Esophagus (tissue), 2 donors: ENCODE results near the gene OR6B3. TPM values are rescaled to one million over a fixed set of nuclear protein-coding genes. Genes with fewer than 3 reads are reported as not detected.

ENCODE experiments used
- H3K27ac ChIP-seq, 2 donors: one replicate each; pipeline ENCODE4 v1.5.1; 2013; ENCODE audit warnings: low read depth in 2 of 2, mild to moderate bottlenecking in 2 of 2, inconsistent platforms in 1 of 2, low read length in 1 of 2, moderate library complexity in 1 of 2
- H3K27me3 ChIP-seq, 2 donors: one replicate each; pipeline ENCODE4 v1.6.1; 2013; ENCODE audit warnings: low read length in 2 of 2, control low read depth in 1 of 2, mild to moderate bottlenecking in 1 of 2; ENCODE audit not compliant: insufficient read depth in 2 of 2, control insufficient read depth in 1 of 2
- H3K36me3 ChIP-seq, 2 donors: one replicate each; pipeline ENCODE4 v1.6.1; 2013; ENCODE audit warnings: low read length in 1 of 2; ENCODE audit not compliant: control insufficient read depth in 2 of 2, insufficient read depth in 2 of 2
- H3K4me1 ChIP-seq, 2 donors: one replicate each; pipeline ENCODE4 v1.6.1; 2013; ENCODE audit warnings: low read length in 1 of 2; ENCODE audit not compliant: control insufficient read depth in 2 of 2, insufficient read depth in 2 of 2
- H3K4me3 ChIP-seq, 2 donors: one replicate each; pipeline ENCODE4 v1.5.1; 2013; ENCODE audit warnings: low read length in 2 of 2, mild to moderate bottlenecking in 2 of 2, low read depth in 1 of 2, moderate library complexity in 1 of 2
- H3K9me3 ChIP-seq, 2 donors: one replicate each; pipeline ENCODE4 v1.6.1; 2013; ENCODE audit warnings: mild to moderate bottlenecking in 2 of 2, low read depth in 1 of 2, low read length in 1 of 2, moderate library complexity in 1 of 2; ENCODE audit not compliant: control insufficient read depth in 2 of 2, insufficient read depth in 1 of 2
- WGBS, 2 donors: extraction: QIAGEN DNeasy Blood & Tissue Kit; methylation state at CpG; one replicate each; pipeline ENCODE4 v1.1.7; 2013; 5-methylcytosine and 5-hydroxymethylcytosine counted together
- polyA plus RNA-seq, 2 donors: library from polyadenylated mRNA; stranded (reverse); fragments of 200-250 nt; gene quantifications; one replicate each; pipeline ENCODE4 v1.2.3, GENCODE V29; 2013
- donor health status: healthy with polysubstance abuse.
- donor health status: Bipolar disorder and iron deficiency.

OR6B3 gene
- polyA plus RNA-seq = not detected

- 54 to 57% methylated on average over 28 of the region's 28 CpGs for WGBS, 2 donors
- H3K4me3 ChIP-seq = no peak within 1 kb of the TSS
- no peaks in the 10 kb centered on the region for H3K36me3 ChIP-seq
- no peaks in the 10 kb centered on the region for H3K4me1 ChIP-seq
- H3K27me3 ChIP-seq = peaks cover 0 to 5% of the 10 kb centered on the region in 2 donors
- H3K27ac ChIP-seq = no peak within 1 kb of the TSS
- no peaks in the 10 kb centered on the region for H3K9me3 ChIP-seq
These were observed at the start of gene OR6B3 for GRCh38 chr2:240053173-240054155. Gene OR6B3 (minus strand): TSS chr2:240053521.

DNA sequence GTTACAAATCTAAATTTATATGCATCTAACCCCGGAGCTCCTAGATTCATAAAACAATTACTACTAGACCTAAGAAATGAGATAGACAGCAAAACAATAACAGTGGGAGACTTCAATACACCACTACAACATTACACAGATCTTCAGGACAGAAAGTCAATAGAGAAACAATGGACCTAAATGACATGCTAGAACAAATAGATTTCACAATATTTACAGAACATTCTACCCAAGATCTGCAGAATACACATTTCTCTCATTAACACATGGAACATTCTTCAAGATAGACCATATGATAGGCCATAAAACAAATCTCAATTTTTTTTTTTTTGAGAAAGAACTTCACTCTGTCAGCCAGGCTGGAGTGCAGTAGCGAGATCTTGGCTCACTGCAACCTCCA is 45.0 kb upstream of the OR6B3 start:
- Histone ChIP-seq H3K4me1 (peaks cover 0 to 1% of the 10 kb centered on the region in 2 donors), H3K36me3 (no peaks in the 10 kb centered on the region), H3K9me3 (no peaks in the 10 kb centered on the region), H3K27ac (no peak overlapping the region), H3K4me3 (no peak overlapping the region), H3K27me3 (peaks cover 3 to 9% of the 10 kb centered on the region in 2 donors)
- 61 to 67% methylated on average over 2 of the region's 2 CpGs for WGBS, 2 donors

DNA sequence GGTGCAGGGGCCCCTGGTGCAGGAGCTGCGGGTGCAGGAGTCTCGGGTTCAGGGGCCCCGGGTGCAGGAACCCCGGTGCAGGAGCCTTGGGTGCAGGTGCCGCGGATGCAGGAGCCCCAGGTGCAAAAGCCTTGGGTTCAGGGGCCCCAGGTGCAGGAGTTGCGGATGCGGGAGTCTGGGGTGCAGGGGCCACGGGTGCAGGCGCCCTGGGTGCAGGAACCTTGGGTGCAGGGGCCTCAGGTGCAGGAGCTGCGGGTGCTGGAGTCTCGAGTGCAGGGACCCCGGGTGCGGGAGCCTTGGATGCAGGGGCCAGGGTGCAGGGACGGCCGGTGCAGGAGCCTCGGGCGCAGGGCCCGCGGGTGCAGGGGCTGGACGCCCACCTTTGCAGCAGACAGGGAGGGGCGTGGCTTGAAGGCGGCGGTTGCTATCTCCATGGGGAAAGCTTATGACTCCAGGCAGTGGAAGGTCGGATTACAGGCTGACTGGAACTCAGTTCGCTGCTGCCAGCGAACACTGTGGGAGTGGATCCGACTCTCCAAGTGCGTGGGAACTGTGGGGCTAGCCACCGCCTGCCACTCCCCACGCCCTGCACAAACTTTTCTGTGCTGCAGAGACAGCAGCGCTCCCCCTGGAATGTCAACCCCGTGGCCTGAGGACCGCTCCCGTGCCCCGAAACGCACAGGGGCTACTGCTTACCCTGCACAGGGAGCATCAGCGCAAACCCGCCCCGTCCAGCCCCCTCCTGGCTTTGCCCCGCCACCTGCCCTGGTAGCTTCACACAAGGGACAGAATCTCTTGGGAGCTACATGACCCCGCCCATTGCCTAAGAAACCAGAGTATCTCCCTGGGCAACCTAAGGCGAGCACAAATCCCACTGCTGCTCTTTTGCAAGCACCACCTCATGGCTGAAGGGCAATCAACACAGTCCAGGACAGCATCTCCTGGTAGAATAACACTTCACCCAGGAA is 42.5 kb upstream of the OR6B3 start:
- H3K4me3 ChIP-seq = no peak overlapping the region
- H3K27ac ChIP-seq = no peak overlapping the region
- 5 to 8% methylated on average over 43 of the region's 43 CpGs for WGBS, 2 donors
- H3K9me3 ChIP-seq = no peaks in the 10 kb centered on the region
- H3K4me1 ChIP-seq = peaks cover 0 to 1% of the 10 kb centered on the region in 2 donors
- no peaks in the 10 kb centered on the region for H3K36me3 ChIP-seq
- peaks cover 0 to 9% of the 10 kb centered on the region in 2 donors for H3K27me3 ChIP-seq

GRCh38 chr2:240089306-240089705 is 36.0 kb upstream of the OR6B3 start:
- H3K4me1 ChIP-seq = no peaks in the 10 kb centered on the region
- 47 to 52% methylated on average over 5 of the region's 5 CpGs for WGBS, 2 donors
- H3K27me3 ChIP-seq = no peaks in the 10 kb centered on the region

GRCh38 chr2:240086563-240086962 is 33.2 kb upstream of the OR6B3 start:
- Histone ChIP-seq H3K27me3 (no peaks in the 10 kb centered on the region), H3K4me1 (no peaks in the 10 kb centered on the region), H3K4me3 (no peak overlapping the region), H3K36me3 (no peaks in the 10 kb centered on the region), H3K9me3 (peaks cover 0 to 3% of the 10 kb centered on the region in 2 donors), H3K27ac (no peak overlapping the region)

More at GRCh38 chr2:240089306-240089705, 36.0 kb upstream of the OR6B3 start:
- Histone ChIP-seq H3K27ac (no peak overlapping the region), H3K36me3 (no peaks in the 10 kb centered on the region), H3K9me3 (peaks cover 0 to 3% of the 10 kb centered on the region in 2 donors), H3K4me3 (no peak overlapping the region)

DNA sequence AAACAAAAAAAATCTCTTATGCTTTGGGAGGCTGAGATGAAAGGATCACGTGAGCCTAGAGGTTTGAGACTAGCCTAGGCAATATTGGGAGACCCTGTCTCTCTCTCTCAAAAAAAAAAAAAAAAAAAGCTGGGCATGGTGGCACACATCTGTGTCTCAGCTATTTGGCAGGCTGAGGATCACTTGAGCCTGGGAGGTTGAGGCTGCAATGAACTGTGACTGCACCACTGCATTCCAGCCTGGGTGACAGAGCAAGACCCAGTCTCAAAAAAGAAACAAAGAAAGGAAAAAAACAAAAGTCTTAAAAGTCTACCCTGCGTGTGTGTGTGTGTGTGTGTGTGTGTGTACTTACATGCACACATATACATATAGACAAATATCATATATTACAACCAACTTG is 25.3 kb upstream of the OR6B3 start:
- Histone ChIP-seq H3K36me3 (no peaks in the 10 kb centered on the region), H3K9me3 (peaks cover 2% of the 10 kb centered on the region in 2 donors), H3K27me3 (no peaks in the 10 kb centered on the region), H3K27ac (no peak overlapping the region), H3K4me1 (no peaks in the 10 kb centered on the region), H3K4me3 (no peak overlapping the region)
- WGBS, 2 donors = 47 to 56% methylated on average over 2 of the region's 2 CpGs

DNA sequence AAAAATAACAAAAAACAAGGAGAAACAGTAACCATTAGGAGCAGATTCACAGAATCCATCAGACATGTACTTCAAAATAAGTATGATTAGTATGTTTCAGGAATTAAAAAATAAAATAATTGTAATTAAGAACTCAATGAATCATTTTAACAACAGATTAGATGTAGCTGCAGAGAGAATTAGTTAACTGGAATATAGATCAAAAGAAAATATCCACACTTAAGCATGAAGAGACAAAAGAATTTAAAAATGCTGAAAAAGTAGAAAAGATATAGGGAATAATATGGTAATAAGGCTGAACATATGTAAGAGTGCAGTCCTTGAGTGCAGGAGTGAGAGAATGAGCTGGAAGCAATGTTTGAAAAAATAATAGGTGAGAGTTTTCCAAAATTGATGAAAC is 24.1 kb upstream of the OR6B3 start:
- no peaks in the 10 kb centered on the region for H3K4me1 ChIP-seq
- no peak overlapping the region for H3K4me3 ChIP-seq

DNA sequence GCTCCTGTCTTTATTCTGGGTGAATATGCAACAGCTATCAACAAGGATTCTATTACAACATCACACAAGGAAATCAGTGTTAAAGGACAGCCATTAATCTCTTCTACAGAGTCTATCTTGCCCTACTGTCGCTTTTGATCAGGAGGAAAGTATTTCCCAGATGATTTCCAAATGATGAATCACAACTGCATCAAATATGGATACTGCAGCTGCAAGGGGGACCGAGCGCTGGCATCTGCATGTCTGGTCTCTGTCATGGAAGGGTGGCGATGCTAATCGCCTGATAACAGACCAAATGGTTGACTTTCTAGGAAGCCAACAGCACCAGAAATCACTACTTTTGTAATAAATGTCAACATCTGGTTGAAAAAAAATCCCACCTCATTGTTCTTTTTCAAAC is 21.2 kb upstream of the OR6B3 start:
- H3K9me3 ChIP-seq = peaks cover 0 to 2% of the 10 kb centered on the region in 2 donors
- no peak overlapping the region for H3K27ac ChIP-seq
- H3K4me3 ChIP-seq = no peak overlapping the region
- no peaks in the 10 kb centered on the region for H3K36me3 ChIP-seq
- no peaks in the 10 kb centered on the region for H3K27me3 ChIP-seq
- WGBS, 2 donors = 55 to 82% methylated on average over 5 of the region's 5 CpGs
- H3K4me1 ChIP-seq = no peaks in the 10 kb centered on the region

More for the DNA sequence above, 24.1 kb upstream of the OR6B3 start:
- Histone ChIP-seq H3K27ac (no peak overlapping the region), H3K27me3 (no peaks in the 10 kb centered on the region), H3K9me3 (peaks cover 2% of the 10 kb centered on the region in 2 donors), H3K36me3 (no peaks in the 10 kb centered on the region)

- H3K9me3 ChIP-seq = peaks cover 0 to 2% of the 10 kb centered on the region in 2 donors
- WGBS, 2 donors = 88 to 93% methylated on average over 3 of the region's 3 CpGs
- H3K36me3 ChIP-seq = no peaks in the 10 kb centered on the region
- no peak overlapping the region for H3K4me3 ChIP-seq
- no peaks in the 10 kb centered on the region for H3K27me3 ChIP-seq
- H3K4me1 ChIP-seq = no peaks in the 10 kb centered on the region
- H3K27ac ChIP-seq = no peak overlapping the region
These were observed 17.6 kb upstream of the OR6B3 start for GRCh38 chr2:240070907-240071306.
